SU-DHL-6 (cell line): Measurements from ENCODE around the gene OR2H2.
A peak's percentile ranks its signal among the peaks of the same experiment; 100 is the strongest.

ENCODE experiments used
- H2AFZ ChIP-seq: fragments of 200-600 bp; sonication (generic); 2 replicates; pipeline ENCODE4 v1.6.1; 2014; ENCODE audit warnings: low read depth, mild to moderate bottlenecking, moderate library complexity, mixed read lengths, antibody characterized with exemption, low read length; ENCODE audit not compliant: severe bottlenecking
- H3F3A ChIP-seq: fragments of 200-600 bp; shearing (Covaris generic); 2 replicates; pipeline ENCODE4 v1.6.0; 2016; ENCODE audit warnings: antibody characterized with exemption, mild to moderate bottlenecking; ENCODE audit not compliant: insufficient read depth
- H3K27ac ChIP-seq: fragments of 200-600 bp; sonication (generic); 2 replicates; pipeline ENCODE4 v1.5.1; 2016; ENCODE audit warnings: low read depth, mild to moderate bottlenecking, low read length, moderate library complexity, mixed read lengths
- H3K27me3 ChIP-seq: fragments of 200-600 bp; sonication (generic), shearing (Covaris generic); 2 replicates; pipeline ENCODE4 v1.6.0; 2014; ENCODE audit warnings: mild to moderate bottlenecking, low read length
- H3K36me3 ChIP-seq: fragments of 200-600 bp; sonication (generic); 2 replicates; pipeline ENCODE4 v1.6.1; 2014; ENCODE audit warnings: mild to moderate bottlenecking, low read length, mixed read lengths
- H3K4me2 ChIP-seq: fragments of 300-600, 200-600 bp; shearing (Covaris generic), sonication (generic); 2 replicates; pipeline ENCODE4 v1.6.0; 2014; ENCODE audit warnings: low read length, low read depth, mild to moderate bottlenecking; ENCODE audit not compliant: poor library complexity, severe bottlenecking
- H3K4me3 ChIP-seq: fragments of 200-600 bp; sonication (generic); 2 replicates; pipeline ENCODE4 v1.5.1; 2014; ENCODE audit warnings: antibody characterized with exemption, low read length, mild to moderate bottlenecking, mixed read lengths; ENCODE audit not compliant: insufficient read depth, poor library complexity, severe bottlenecking
- H3K79me2 ChIP-seq: fragments of 200-600 bp; sonication (generic); 2 replicates; pipeline ENCODE4 v1.6.1; 2014; ENCODE audit warnings: mild to moderate bottlenecking, low read length, moderate library complexity; ENCODE audit not compliant: insufficient read depth
- H3K9ac ChIP-seq: fragments of 200-600 bp; sonication (generic); 2 replicates; pipeline ENCODE4 v1.7.0; 2014; ENCODE audit warnings: mild to moderate bottlenecking, low read length
- H3K9me2 ChIP-seq: fragments of 200-600 bp; sonication (generic); replicated peaks from 2 replicates; pipeline ENCODE4 v1.6.1; 2014; ENCODE audit warnings: low read length; ENCODE audit not compliant: insufficient read depth
- H3K9me3 ChIP-seq: fragments of 200-600 bp; sonication (generic); 2 replicates; pipeline ENCODE4 v1.6.1; 2014; ENCODE audit warnings: low read length, mixed read lengths; ENCODE audit not compliant: insufficient read depth
- H4K20me1 ChIP-seq: fragments of 200-600 bp; sonication (generic); 2 replicates; pipeline ENCODE4 v1.6.1; 2014; ENCODE audit warnings: low read depth, mild to moderate bottlenecking, antibody characterized with exemption, low read length, moderate library complexity, mixed read lengths
- EZH2phosphoT487 ChIP-seq: fragments of 200-600 bp; sonication (generic), shearing (Covaris generic); conservative IDR thresholded peaks from 2 replicates; pipeline ENCODE4 v1.6.1; 2018; ENCODE audit warnings: mild to moderate bottlenecking, antibody characterized with exemption, low read length, moderate library complexity, mixed read lengths
- TF ChIP-seq, protein P1 (sequence below): fragments of 200-600 bp; sonication (generic); IDR thresholded peaks from one replicate; pipeline ENCODE4 v1.5.1; 2017; ENCODE audit warnings: antibody characterized with exemption, mild to moderate bottlenecking, low read length, moderate library complexity; ENCODE audit not compliant: insufficient read depth, poor library complexity, severe bottlenecking

OR2H2 gene

DNA sequence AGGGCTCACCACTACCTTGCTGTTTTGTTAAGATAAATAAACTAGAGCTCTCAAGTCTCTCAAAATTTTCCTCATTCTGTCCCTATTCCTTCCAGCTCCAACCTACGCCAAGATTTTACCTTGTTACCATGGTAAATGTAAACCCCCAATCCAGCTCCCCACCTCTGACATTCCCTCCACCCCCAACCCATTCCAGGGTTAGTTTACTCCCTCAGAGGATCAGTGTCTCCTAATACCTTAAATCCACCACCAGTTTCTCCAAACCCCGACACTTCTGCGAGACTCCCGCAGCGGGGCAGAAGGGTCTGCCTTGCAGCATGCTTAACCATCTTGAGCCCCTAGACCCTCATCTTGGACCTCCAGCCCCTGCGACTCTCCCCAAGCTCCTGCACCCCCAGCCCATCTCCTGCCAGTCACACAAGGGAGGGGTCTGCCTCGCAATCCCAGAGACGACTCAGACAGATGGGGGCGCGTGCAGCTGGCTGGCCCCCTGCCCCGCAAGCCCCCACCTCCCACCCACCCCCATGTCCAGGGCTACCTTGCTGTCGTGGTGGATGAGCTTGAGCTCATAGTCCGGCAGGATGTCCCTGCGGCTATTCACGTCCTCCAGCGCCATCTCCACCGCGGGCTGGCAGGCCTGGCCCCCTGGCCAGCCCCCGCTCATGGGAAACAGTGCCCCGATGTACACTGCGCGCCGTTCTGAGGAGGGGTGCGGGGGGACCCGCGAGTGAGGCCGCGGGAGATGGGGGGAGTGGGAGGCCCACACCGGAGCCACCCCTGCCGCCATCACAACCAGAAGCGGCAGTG lies 42.2 kb downstream of the OR2H2 start:
- H3K9ac ChIP-seq = no peak overlapping the region
- no peak overlapping the region for H3K4me2 ChIP-seq
- H3K27ac ChIP-seq = no peak overlapping the region
- H3K4me3 ChIP-seq = no peak overlapping the region
- no peaks in the 10 kb centered on the region for H4K20me1 ChIP-seq
- H3K79me2 ChIP-seq = no peaks in the 10 kb centered on the region
- H3K9me3 ChIP-seq = no peaks in the 10 kb centered on the region
- no peaks in the 10 kb centered on the region for H3K27me3 ChIP-seq
- TF ChIP-seq, protein P1, sequence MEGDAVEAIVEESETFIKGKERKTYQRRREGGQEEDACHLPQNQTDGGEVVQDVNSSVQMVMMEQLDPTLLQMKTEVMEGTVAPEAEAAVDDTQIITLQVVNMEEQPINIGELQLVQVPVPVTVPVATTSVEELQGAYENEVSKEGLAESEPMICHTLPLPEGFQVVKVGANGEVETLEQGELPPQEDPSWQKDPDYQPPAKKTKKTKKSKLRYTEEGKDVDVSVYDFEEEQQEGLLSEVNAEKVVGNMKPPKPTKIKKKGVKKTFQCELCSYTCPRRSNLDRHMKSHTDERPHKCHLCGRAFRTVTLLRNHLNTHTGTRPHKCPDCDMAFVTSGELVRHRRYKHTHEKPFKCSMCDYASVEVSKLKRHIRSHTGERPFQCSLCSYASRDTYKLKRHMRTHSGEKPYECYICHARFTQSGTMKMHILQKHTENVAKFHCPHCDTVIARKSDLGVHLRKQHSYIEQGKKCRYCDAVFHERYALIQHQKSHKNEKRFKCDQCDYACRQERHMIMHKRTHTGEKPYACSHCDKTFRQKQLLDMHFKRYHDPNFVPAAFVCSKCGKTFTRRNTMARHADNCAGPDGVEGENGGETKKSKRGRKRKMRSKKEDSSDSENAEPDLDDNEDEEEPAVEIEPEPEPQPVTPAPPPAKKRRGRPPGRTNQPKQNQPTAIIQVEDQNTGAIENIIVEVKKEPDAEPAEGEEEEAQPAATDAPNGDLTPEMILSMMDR = no peak
- TF ChIP-seq EZH2phosphoT487 = no peak
- H3F3A ChIP-seq = no peaks in the 10 kb centered on the region
- H2AFZ ChIP-seq = no peak overlapping the region
- H3K9me2 ChIP-seq = no peaks in the 10 kb centered on the region
- H3K36me3 ChIP-seq = no peaks in the 10 kb centered on the region

DNA sequence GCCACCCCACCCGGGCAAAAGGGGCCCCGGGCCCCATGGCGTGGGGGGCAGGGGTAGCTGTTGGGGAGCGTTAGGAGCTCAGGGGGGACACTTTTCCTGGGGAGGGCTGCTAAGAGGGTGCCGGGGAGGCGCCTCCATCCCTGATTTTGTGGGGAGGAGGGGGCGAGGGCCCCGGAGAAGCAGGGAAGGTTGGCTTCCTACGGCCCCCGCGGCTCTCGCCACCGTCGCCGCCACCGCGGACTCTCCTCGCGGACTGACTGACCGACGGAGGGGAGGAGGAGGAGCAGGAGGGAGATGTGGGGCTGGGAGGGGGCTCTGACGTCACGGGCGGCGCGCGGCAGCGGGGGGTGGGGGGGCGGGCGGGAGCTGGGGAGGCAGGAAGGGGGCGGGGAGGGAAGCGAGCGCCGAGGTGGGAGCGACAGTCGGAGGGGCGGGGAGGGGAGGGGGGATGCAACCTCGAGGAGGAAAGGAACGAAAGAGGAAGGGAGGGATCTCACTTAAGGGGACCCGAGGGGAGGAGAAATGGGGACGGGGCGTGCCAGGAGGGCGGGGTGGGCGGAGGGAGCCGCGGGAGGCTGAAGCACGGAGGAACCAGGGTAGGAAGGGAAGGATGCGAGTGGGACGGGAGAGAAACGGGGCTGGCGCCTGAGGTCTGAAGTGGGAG lies 43.0 kb downstream of the OR2H2 start:
- H3K79me2 ChIP-seq = no peaks in the 10 kb centered on the region
- peak overlapping the region; percentile 58 for H3K9ac ChIP-seq
- no peaks in the 10 kb centered on the region for H3K36me3 ChIP-seq
- no peaks in the 10 kb centered on the region for H3F3A ChIP-seq
- no peak for TF ChIP-seq EZH2phosphoT487
- TF ChIP-seq, protein P1 = no peak
- no peak overlapping the region for H3K27ac ChIP-seq
- peak overlapping the region; percentile 66 for H3K4me3 ChIP-seq
- H3K9me3 ChIP-seq = no peaks in the 10 kb centered on the region
- H2AFZ ChIP-seq = peak overlapping the region; percentile 94
- peak overlapping the region; percentile 88 for H3K4me2 ChIP-seq
- H3K27me3 ChIP-seq = no peaks in the 10 kb centered on the region
- H4K20me1 ChIP-seq = no peaks in the 10 kb centered on the region
- H3K9me2 ChIP-seq = no peaks in the 10 kb centered on the region

DNA sequence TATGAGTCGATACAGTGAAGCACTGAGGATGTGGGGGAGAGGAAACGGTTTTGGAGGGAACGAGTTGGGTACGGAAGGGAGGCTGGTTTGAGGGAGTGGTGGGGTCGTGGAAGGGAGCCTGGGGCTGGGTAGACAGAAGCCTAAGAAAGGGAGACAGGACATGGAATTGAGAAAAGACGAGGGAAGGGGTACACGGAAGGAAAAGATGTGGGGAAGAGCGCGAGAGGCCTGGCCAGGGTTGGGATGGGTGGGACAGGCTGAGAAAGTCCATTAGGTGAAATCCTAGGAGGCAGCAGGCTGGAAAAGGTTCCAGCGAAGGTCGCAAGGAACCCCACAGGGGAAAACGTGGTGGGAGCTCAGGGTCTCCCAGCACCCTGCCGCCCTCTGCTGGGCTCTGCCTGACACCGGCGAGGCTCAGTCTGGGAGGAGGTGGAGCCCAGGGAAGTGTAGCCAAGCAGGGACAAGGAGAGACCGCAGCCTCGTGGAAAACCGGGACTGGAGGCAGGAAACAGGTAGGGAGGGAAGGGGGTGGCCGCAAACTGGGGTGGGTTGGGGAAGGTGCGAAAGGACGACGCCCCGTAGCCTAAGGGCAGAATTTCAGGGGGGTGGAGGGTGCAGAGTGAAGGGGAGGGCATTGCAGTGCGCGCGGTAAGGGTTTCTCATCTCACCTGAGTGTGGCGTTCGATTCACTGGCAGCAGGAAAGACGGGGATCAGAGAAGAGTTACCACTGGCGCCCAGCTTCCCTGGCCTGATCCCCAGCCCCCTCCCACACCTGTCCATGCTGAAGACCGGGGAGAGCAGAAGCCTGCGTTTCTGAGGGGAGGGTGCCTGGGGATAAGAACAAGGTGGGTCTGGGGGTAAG lies 43.7 kb downstream of the OR2H2 start:
- H3K4me3 ChIP-seq = peak overlapping the region; percentile 66
- H2AFZ ChIP-seq = peak overlapping the region; percentile 94
- H3F3A ChIP-seq = peaks cover 5% of the 10 kb centered on the region; the same call in 1 of the 2 replicates
- peak overlapping the region; percentile 58 for H3K9ac ChIP-seq
- H4K20me1 ChIP-seq = no peaks in the 10 kb centered on the region
- no peaks in the 10 kb centered on the region for H3K79me2 ChIP-seq
- H3K36me3 ChIP-seq = no peaks in the 10 kb centered on the region
- no peaks in the 10 kb centered on the region for H3K27me3 ChIP-seq
- H3K9me3 ChIP-seq = no peaks in the 10 kb centered on the region
- TF ChIP-seq, protein P1 = peak; percentile 79
- TF ChIP-seq EZH2phosphoT487 = no peak
- no peaks in the 10 kb centered on the region for H3K9me2 ChIP-seq
- H3K27ac ChIP-seq = no peak overlapping the region
- H3K4me2 ChIP-seq = peak overlapping the region; percentile 88
